ENCODE results near the gene TRIM17.

- TF ChIP-seq CTCF (IDR thresholded peaks at IDR 0.05; ENCODE audit: insufficient read depth, low read depth, low read length) (no peak), EZH2 (IDR thresholded peaks at IDR 0.05; ENCODE audit: insufficient read depth, low read length) (no peak)
These were observed 47.1 kb upstream of the TRIM17 start for GRCh38 chr1:228463559-228464455.

Data from astrocyte (in vitro differentiated cells and primary cell).